GM06990 (cell line): ENCODE results near the gene FOCAD.

Source experiments
- DNase-seq: peaks from one replicate; pipeline ENCODE4 v3.0.0-alpha.2; 2011; ENCODE audit not compliant: insufficient read length; ENCODE audit errors: extremely low read depth
- H3K27me3 ChIP-seq: replicated peaks from 2 replicates; pipeline ENCODE4 v1.6.0; 2011; ENCODE audit warnings: low read length; ENCODE audit not compliant: control insufficient read depth, insufficient read depth
- H3K36me3 ChIP-seq: 2 replicates; pipeline ENCODE4 v1.5.1; 2011; ENCODE audit warnings: low read length; ENCODE audit not compliant: control insufficient read depth, insufficient read depth
- H3K4me3 ChIP-seq: replicated peaks from 2 replicates; pipeline ENCODE4 v1.5.1; 2011; ENCODE audit warnings: low read depth, mild to moderate bottlenecking, control low read depth, low read length
- TF ChIP-seq, protein P1 (sequence below): IDR thresholded peaks from 2 replicates; pipeline ENCODE4 v1.5.1; 2011; ENCODE audit warnings: low read length, control low read depth, mild to moderate bottlenecking, inconsistent platforms; ENCODE audit not compliant: insufficient read depth, poor library complexity, severe bottlenecking

FOCAD gene

DNA sequence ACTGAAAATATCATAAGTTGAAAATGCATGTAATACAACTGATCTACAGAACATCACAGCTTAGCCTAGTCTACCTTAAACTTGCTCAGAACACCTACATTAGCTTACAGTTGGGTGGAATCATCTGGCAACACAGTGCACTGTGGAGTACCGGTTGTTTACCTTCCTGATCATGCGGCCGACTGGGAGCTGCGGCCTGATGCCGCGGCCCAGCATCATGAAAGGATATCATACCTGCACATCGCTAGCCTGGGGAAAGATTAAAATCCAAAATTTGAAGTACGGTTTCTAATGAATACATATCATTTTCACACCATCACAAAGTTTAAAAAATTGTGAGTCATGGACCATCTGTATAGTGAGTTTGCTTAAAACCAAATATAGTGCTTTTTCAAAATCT lies 345.6 kb downstream of the FOCAD start:
- Histone ChIP-seq H3K4me3 (no peak overlapping the region), H3K36me3 (no peaks in the 10 kb centered on the region), H3K27me3 (no peaks in the 10 kb centered on the region)
- no peak for DNase-seq
- TF ChIP-seq, protein P1, sequence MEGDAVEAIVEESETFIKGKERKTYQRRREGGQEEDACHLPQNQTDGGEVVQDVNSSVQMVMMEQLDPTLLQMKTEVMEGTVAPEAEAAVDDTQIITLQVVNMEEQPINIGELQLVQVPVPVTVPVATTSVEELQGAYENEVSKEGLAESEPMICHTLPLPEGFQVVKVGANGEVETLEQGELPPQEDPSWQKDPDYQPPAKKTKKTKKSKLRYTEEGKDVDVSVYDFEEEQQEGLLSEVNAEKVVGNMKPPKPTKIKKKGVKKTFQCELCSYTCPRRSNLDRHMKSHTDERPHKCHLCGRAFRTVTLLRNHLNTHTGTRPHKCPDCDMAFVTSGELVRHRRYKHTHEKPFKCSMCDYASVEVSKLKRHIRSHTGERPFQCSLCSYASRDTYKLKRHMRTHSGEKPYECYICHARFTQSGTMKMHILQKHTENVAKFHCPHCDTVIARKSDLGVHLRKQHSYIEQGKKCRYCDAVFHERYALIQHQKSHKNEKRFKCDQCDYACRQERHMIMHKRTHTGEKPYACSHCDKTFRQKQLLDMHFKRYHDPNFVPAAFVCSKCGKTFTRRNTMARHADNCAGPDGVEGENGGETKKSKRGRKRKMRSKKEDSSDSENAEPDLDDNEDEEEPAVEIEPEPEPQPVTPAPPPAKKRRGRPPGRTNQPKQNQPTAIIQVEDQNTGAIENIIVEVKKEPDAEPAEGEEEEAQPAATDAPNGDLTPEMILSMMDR: no peak

- Histone ChIP-seq H3K36me3 (no peaks in the 10 kb centered on the region), H3K4me3 (peak overlapping the region; percentile 64), H3K27me3 (no peaks in the 10 kb centered on the region)
- TF ChIP-seq, protein P1: no peak
- peak; percentile 26 for DNase-seq
These were observed 346.5 kb downstream of the FOCAD start for GRCh38 chr9:21030389-21031035.

GRCh38 chr9:21031091-21031807 lies 347.2 kb downstream of the FOCAD start, which contains the start of gene HACD4:
Gene HACD4, minus strand, starts transcription at chr9:21031640. Its CDS starts 50 bp downstream, at chr9:21031590.
- H3K4me3 ChIP-seq: peak within 1 kb of the TSS; percentile 64
- no peaks in the 10 kb centered on the region for H3K36me3 ChIP-seq
- DNase-seq: peak; percentile 83
- no peaks in the 10 kb centered on the region for H3K27me3 ChIP-seq
- TF ChIP-seq, protein P1: no peak

- no peaks in the 10 kb centered on the region for H3K36me3 ChIP-seq
- DNase-seq: no peak
- TF ChIP-seq, protein P1: no peak
- peak overlapping the region; percentile 64 for H3K4me3 ChIP-seq
- no peaks in the 10 kb centered on the region for H3K27me3 ChIP-seq
These were observed 347.7 kb downstream of the FOCAD start for GRCh38 chr9:21031808-21032183.

- DNase-seq: no peak
- H3K36me3 ChIP-seq: no peaks in the 10 kb centered on the region
- H3K27me3 ChIP-seq: no peaks in the 10 kb centered on the region
These were observed 353.2 kb downstream of the FOCAD start for GRCh38 chr9:21037278-21037677.

More at GRCh38 chr9:21037278-21037677, 353.2 kb downstream of the FOCAD start:
- H3K4me3 ChIP-seq: no peak overlapping the region
- TF ChIP-seq, protein P1: no peak
